ENCODE data around the gene TNFRSF8.

DNA sequence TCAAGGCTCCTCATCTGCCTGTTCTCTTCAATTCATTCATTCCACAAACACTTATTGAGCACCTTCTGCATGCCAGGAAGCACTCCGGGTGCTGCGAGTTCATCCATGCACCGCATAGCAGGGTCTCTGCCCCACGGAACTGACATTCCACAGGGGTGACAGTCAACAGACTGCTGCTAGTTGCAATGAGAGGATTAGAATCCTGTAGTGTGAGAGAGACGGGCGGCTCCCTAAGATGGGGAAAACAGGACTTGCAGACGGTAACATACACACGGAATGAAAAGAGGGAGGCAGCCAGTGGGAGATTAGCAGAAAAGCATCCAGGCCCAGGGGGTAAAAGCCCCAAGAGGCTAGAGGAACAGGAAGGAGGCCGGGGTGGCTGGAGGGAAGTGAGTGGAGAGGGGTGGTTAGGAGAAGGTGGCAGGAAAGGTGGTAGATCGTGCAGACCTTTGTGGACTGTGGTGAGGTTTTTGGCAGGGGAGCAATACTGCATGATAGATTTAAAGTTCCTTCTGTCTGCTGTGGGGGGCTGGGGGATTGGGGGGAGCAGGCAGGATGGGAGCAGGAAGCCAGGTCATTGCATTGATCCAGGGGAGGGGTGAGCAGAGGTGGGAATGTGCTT is 6.6 kb downstream of the TNFRSF8 start:
- no peak for TF ChIP-seq EZH2 (IDR thresholded peaks at IDR 0.05; ENCODE audit: borderline replicate concordance, low read length)
- TF ChIP-seq, protein P1, sequence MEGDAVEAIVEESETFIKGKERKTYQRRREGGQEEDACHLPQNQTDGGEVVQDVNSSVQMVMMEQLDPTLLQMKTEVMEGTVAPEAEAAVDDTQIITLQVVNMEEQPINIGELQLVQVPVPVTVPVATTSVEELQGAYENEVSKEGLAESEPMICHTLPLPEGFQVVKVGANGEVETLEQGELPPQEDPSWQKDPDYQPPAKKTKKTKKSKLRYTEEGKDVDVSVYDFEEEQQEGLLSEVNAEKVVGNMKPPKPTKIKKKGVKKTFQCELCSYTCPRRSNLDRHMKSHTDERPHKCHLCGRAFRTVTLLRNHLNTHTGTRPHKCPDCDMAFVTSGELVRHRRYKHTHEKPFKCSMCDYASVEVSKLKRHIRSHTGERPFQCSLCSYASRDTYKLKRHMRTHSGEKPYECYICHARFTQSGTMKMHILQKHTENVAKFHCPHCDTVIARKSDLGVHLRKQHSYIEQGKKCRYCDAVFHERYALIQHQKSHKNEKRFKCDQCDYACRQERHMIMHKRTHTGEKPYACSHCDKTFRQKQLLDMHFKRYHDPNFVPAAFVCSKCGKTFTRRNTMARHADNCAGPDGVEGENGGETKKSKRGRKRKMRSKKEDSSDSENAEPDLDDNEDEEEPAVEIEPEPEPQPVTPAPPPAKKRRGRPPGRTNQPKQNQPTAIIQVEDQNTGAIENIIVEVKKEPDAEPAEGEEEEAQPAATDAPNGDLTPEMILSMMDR (IDR thresholded peaks at IDR 0.05; ENCODE audit: low read length): no peak
